GM19467 (cell line): ENCODE measurements around the gene C1orf210.

ENCODE experiments used
- ATAC-seq: cut with Tn5 transposase; IDR thresholded peaks from one replicate; pipeline ENCODE4 v1.9.1; 2021; ENCODE audit warnings: mild to moderate bottlenecking, moderate library complexity; ENCODE audit not compliant: unreplicated experiment

C1orf210 gene

DNA sequence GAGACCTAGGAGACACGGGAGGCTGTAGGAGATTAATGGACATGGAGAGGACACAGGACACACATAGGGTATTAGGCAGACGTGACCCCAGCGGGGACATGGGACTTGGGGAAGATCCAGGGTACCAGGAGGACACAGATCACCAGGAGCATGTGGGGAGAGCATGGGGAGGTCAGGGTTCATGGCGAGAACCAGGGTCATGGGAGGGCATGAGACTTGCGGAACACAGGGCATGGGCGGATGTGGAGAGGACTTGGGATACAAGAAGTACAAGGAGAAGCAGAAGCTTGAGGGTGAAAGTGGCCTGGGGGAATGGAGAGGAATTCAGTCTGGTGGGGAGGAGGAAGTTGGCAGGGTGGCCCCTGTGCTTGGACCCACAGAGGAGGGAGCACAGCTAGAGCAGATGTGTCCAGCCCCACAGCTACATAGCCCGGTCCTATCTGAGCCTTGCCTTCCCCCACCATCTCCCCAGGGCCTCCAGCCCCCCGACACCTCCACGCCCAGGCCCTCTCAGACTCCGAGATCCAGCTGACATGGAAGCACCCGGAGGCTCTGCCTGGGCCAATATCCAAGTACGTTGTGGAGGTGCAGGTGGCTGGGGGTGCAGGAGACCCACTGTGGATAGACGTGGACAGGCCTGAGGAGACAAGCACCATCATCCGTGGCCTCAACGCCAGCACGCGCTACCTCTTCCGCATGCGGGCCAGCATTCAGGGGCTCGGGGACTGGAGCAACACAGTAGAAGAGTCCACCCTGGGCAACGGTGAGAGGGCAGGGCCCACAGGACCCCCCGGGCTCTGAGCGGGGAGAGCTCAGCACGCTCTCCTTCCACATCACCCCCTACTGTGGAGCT, 27.5 kb upstream of the C1orf210 start:
- no peak for ATAC-seq

DNA sequence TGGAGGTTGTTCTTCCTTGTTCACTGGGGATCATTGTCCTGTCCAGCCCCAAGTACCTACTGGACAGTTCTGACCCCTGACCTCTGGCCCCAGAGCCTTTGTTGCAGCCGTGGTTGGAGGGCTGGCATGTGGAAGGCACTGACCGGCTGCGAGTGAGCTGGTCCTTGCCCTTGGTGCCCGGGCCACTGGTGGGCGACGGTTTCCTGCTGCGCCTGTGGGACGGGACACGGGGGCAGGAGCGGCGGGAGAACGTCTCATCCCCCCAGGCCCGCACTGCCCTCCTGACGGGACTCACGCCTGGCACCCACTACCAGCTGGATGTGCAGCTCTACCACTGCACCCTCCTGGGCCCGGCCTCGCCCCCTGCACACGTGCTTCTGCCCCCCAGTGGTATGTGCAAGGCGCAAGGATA, 26.8 kb upstream of the C1orf210 start:
- ATAC-seq, result no peak

DNA sequence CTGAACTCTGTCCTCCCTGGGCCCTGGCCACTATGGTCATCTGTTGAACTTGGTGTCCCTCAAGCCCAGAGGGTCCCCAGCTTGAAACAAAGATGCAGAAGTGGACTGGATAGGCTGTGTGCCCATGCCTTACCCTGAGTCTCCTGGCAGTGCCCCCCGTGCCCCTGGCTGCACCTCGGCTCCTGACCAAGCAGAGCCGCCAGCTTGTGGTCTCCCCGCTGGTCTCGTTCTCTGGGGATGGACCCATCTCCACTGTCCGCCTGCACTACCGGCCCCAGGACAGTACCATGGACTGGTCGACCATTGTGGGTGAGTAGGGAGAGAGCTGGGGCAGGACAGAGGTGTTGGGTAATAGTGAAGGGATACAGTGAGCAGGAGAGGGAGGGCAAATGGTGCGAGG, 26.1 kb upstream of the C1orf210 start:
- ATAC-seq, result no peak

DNA sequence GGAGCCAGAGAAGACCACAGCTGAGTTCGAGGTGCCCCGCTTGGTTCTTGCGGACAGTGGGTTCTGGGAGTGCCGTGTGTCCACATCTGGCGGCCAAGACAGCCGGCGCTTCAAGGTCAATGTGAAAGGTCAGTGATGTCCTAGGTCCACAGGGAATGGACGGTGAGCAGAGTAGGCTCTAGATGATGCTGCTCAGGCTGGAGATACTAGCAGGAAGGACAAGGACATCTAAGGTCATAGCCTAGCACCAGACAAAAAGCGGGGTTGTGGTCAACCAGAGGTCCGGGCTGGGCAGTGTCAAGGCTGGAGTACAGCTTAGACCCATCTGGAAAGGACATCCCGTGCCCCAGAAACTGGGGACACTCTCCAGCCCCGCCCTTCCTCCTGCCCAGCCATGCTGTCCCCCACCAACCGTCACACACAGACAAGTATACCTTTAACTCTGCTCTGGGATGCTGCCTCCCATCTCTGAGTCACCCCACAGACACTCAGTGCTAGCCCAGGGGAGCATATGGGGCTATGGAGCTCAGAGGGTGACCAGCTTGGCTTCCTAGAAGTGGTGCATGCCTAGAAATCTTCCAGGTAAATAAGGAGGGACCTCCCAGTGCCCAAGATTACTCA, 24.1 kb upstream of the C1orf210 start:
- ATAC-seq, result no peak

DNA sequence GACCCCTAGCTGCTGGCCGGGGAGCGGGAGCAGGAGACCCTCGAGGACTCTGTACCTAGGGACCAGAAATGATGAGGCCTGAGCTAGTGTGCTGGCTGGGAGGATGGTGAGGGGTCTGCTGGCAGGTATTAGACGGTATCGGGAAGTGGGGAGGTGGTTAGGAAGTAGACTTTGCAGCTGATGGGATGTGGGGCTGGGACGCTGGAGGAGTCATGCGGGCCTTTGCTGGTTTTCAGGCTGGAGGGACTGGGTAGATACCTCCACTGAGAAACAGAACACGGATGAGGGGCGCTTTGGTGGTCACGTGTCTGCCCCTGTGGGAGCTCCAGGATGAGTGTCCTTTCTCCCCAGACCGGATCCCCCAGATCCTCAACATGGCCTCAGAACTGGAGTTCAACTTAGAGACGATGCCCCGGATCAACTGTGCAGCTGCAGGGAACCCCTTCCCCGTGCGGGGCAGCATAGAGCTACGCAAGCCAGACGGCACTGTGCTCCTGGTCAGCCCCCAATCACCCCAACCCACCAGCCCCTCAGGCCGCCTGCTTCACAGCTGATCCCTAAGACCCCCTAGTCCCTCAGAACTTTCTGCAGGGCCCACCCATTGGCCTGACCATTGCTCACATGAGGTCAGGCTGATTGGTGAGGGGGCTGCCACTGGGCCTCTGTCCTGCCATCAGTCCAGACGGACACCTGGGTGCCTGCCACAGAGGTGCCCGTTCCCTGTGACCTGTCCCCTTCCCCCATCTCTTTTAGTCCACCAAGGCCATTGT, 23.4 kb upstream of the C1orf210 start:
- ATAC-seq, result no peak

DNA sequence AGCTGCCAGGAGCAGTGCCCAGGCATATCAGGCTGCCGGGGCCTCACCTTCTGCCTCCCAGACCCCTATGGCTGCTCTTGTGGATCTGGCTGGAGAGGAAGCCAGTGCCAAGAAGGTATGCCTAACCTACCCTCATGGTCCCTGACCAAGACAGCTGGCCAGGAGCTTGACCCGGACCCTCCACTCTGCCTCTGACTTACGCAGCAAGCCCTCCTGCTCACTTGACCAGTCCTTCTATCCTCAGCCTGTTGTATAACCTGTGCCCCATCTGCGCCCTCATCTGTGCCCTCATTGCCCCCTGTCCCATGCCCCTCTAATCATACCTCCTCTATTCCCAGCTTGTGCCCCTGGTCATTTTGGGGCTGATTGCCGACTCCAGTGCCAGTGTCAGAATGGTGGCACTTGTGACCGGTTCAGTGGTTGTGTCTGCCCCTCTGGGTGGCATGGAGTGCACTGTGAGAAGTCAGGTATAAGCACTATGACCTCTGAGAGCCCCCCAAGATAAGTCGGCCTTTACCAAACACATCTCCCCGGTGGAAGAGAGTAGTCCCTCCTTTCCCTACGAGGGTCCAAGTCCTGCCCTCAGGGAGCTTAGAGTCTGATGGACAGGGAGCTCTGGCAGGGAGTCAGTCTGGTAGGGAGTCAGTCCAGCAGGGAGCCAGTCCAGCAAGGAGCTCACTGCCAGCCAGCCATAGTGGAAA, 22.2 kb upstream of the C1orf210 start:
- no peak for ATAC-seq

DNA sequence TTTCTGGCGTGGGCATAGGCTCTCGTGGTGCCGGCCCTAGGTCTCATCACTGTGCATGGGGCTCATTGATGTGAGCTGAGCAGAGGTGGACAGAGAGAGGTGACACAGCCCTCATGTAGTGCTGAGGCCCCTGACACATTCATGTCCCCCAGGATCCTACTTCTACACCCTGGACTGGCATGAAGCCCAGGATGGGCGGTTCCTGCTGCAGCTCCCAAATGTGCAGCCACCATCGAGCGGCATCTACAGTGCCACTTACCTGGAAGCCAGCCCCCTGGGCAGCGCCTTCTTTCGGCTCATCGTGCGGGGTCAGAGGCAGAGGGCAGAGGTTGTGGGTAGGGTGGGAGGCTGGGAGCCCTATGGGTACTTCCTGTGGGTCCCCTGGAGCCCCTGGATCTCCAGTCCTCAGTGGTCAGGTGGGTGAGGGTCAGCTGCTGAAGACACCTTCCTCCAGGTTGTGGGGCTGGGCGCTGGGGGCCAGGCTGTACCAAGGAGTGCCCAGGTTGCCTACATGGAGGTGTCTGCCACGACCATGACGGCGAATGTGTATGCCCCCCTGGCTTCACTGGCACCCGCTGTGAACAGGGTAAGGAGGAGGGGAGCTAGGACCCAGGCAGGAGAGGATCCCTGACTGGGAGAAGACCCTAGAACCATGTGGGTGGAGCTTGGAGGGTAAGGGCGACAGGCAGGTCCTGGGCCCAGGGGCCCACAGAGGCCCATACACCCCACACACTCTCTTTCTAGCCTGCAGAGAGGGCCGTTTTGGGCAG, 21.5 kb upstream of the C1orf210 start:
- no peak for ATAC-seq

DNA sequence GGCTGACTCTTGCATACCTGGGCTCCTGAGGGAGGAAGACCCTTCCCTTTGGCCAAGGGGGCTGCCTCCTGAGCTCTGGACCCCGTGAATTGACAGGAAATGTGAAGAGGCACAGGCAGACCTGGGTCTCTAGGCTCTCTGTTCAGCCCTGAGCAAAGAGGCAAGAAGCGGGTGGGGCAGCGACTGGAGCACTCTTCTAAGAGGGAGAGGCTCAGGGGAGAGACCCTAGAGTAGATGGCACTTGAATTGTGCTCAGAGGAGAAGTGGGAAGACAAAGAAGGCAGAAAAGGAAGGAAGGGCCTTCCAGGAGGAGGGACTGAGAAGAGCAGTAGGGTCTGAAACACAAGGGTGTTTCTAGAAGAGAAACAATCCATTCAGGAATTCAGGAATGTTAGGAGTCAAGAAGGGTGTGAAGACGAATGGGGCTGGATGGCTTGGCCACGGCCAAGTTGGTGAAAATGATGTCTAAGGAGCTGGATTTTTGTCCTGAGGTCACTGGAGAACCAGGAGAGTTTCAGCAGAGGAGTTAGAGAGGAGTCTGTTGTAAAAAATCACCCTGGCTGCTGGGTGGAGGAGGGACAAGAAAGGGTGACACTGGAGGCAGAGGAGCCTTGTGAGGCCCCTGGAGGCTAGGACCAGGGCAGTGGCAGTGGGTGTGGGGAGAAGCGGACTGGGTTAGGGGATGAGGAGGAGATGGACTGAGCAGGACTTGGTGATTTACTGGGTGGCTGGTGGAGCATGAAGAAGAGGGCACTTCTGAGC, 20.7 kb upstream of the C1orf210 start:
- no peak for ATAC-seq

DNA sequence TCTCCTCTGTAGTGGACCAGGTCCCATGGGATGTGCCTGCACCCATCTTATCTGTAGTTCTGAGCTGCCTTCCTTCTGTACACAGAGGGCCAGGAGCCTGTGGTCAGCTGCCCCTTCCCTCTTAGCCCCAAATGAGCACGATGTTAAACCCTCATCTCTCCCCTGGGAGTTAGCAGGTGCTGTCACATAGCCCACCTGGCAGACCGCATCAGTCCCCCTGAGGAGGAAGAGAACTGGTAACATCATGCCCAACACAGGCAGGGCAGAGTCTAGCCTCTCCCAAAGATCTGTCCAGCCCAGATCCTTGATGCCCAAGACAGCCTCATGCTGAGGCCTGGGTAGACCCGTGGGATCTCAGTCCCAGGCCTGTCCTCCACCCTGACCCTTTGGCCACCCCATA, 20.1 kb upstream of the C1orf210 start:
- no peak for ATAC-seq

DNA sequence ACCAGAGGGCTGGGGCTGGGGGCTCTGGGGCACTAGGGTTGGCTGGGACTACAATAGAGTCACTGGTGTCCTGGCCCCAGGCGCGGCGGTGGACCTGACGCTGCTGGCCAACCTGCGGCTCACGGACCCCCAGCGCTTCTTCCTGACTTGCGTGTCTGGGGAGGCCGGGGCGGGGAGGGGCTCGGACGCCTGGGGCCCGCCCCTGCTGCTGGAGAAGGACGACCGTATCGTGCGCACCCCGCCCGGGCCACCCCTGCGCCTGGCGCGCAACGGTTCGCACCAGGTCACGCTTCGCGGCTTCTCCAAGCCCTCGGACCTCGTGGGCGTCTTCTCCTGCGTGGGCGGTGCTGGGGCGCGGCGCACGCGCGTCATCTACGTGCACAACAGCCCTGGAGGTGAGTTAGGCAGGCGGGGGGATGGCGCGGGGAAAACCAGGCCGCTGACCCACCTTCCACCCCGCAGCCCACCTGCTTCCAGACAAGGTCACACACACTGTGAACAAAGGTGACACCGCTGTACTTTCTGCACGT, 19.5 kb upstream of the C1orf210 start:
- no peak for ATAC-seq

DNA sequence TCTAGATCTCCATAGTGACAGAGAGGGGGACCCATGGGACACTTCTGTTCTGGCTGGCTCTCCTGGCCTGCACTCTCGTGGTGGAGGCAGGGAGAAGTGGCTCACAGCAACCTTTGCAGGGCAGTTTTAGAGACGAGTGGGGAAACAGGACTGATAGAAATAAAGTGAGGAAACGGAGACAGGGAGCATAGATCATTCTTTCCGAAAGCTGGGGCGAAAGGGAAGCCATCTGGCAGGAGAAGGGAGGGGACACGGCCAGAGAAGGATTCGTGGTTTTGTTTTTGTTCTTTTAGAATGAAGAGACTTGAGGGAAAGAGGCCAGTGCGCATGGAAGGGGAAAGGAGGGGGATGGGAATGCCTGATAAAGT, 18.9 kb upstream of the C1orf210 start:
- ATAC-seq, result no peak

DNA sequence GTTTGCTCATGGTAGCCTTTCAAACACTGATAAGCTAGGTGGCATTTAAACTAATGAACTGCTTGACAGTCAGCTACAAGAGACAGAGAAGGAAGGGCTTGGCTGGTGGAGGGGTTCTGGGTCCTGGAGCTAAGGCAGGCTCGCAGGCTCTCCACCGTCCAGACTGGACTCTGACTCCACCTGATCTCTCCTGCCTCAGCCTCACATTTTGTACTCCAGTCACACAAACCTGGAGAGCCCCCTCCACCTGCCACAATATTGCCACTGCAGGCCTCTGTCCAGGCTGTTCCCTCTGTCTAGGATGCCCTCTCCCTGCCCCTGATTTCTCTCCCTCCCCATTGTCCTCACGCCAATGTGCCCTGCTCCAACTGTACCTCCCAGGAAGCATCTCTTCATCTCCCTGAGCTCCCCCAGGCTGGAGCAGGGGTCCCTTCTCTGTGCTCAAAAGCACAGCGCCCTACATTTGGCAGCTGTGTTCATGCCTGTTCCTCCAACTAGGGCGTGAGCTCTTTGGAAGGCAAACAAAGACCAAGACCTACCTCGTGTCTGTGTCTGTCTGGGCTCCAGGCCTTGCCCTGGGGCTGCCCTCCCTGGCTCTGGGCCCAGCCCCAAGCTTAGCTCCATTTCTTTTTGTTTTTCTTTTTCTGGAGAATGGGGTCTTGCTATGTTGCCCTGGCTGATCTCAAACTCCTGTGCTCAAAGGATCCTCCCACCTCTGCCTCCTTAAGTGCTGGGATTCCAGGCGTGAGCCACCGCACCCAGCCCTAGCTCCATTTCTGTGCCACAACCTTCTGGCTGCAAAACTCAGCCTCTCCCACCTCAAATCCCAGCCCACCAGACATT, 18.3 kb upstream of the C1orf210 start:
- no peak for ATAC-seq

DNA sequence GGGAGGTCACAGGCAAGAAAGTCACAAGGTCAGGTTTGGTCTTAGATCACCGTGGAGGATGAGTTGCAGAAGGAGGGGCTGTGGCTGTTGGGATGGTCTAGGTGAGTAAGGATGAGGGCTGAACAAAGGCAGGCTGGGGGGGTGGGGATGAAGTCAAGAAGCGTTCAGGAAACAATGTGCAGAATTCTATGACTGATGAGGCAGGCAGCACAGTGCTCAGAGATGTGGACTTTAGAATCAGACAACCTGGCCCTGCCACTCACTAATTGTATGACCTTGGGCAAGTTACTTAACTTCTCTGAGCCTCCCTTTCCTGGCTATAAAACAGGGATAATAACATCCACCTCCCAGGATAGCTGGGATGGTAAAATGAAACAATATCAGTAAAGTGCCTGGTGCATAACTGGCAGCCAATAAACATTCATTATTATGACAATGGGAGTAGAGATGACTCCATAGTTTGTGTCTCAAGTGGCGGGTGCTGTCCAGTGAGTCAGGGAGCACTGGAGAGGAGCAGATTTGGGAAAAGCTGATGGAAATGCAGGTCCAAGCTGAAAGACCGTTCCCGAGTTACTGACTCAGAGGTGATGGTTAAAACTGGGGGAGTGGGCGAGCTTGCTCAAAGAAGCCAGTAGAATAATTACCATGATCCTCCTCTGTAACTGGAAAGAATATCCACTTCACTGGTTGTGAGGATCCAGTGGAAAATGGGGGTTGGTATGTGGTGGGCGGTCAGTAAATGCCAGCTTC, 17.5 kb upstream of the C1orf210 start:
- ATAC-seq, result no peak

DNA sequence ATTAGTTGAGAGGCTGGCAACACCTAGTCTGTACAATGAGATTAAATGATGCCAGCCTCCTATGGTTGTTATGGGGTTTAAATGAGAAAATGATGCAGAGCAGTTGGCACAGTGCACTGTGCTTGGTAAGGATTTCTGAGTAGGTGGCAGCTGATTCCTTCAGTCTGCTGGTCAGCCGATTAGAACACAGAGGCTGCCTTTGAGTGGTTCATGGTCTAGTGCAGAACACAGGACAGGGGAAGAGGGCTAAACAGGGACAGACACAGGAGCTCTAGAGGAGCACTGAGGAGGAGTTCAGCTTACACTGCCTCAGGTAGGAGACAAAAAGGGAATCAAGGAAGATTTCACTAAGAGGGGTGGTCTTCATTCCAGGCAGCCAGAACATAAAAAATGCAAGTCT, 16.8 kb upstream of the C1orf210 start:
- ATAC-seq, result no peak

DNA sequence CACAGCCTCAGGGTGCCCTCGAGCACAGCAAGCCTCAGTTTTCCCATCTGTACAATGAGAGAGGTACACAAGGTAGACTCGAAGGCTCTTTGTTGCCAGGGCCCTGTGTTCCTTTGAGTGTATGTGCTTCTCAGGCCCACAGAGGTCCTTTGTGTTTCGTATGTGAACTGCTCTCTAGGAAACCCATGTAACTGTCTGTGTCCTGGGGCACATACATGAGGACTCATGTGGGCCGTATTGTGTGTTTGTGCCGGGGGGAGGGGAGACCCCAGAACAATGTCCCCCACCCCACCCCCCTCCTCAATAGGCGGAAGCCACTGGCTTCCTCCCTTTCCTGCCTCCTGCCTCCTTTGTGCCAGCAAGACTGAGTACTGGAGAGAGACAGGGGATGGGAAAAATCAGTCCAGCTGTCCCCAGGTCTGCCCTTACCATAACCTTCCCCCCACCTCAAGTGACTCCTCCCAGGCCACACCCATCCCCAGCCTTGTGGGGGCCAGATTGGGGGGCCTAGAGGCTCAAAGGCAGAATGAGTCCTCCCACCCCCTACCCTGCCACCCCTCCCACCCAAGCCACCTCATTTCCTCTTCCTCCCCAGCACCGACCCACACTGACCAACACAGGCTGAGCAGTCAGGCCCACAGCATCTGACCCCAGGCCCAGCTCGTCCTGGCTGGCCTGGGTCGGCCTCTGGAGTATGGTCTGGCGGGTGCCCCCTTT, 15.2 kb upstream of the C1orf210 start, which contains the start of gene TIE1:
TSS of gene TIE1 (plus strand) at position 605 of the 717 bp plus-strand sequence. CDS start at position 695, 90 bp downstream.
- no peak for ATAC-seq

DNA sequence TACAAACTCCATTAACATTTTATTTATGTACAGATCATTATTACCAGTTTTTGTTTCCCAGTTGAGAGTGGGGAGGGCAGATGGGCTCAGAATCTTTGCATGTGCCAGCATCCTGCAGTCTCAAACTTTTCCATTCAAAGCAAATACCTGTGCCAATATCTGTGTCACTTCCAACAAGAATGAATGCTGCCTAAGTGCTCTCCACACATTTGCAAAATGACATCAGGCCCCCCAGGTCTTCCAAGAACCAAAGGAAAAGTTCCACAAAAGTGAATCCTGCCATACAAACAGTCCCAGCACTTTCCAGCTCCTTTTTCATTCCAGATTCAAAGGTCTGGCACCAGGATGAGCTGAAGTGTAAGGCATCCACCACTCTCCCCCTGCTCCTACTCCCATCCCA, 13.7 kb upstream of the C1orf210 start:
- no peak for ATAC-seq

DNA sequence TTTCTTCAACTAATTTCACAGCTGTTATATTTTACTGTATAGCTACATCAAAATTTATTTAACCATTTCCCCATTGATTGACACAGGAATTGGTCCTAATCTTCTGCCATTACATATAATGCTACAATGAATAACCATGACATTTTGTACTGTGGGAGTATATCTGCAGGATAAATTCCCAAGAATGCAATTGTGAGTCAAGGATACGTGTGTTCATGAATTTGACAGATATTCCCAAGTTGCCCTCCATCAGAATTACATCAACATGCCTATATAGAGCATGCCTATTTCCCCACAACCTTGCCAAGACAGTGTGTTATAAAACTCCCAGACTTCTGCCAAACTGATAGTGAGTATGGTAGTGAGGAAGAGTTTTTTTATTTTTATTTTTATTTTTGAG, 12.7 kb upstream of the C1orf210 start:
- ATAC-seq, result no peak
